GM19023 (cell line): Measurements from ENCODE around the gene PCSK2.

ENCODE experiments used
- ATAC-seq: cut with Tn5 transposase; IDR thresholded peaks from one replicate; pipeline ENCODE4 v1.9.1; 2021; ENCODE audit warnings: mild to moderate bottlenecking, moderate library complexity; ENCODE audit not compliant: unreplicated experiment

PCSK2 gene

GRCh38 chr20:17470973-17471372 is 244.1 kb downstream of the PCSK2 start:
- no peak for ATAC-seq

GRCh38 chr20:17471606-17472187 is 244.9 kb downstream of the PCSK2 start:
- no peak for ATAC-seq

- ATAC-seq, result no peak
Observed at GRCh38 chr20:17473659-17474058, 246.8 kb downstream of the PCSK2 start.

GRCh38 chr20:17479063-17479657 is 252.3 kb downstream of the PCSK2 start:
- ATAC-seq, result no peak

GRCh38 chr20:17480696-17481095 is 253.9 kb downstream of the PCSK2 start:
- ATAC-seq, result no peak

GRCh38 chr20:17481661-17482060 is 254.8 kb downstream of the PCSK2 start:
- ATAC-seq, result no peak

GRCh38 chr20:17482536-17482935 is 255.7 kb downstream of the PCSK2 start:
- ATAC-seq, result no peak

- ATAC-seq, result no peak
Observed at GRCh38 chr20:17485017-17485416, 258.2 kb downstream of the PCSK2 start.

- no peak for ATAC-seq
Observed at GRCh38 chr20:17488916-17489600, 262.2 kb downstream of the PCSK2 start.

- ATAC-seq, result no peak
Observed at GRCh38 chr20:17490501-17490900, 263.7 kb downstream of the PCSK2 start.

- ATAC-seq, result no peak
Observed at GRCh38 chr20:17491041-17491440, 264.2 kb downstream of the PCSK2 start.

GRCh38 chr20:17491488-17491887 is 264.6 kb downstream of the PCSK2 start:
- no peak for ATAC-seq

- no peak for ATAC-seq
Observed at GRCh38 chr20:17493173-17493572, 266.3 kb downstream of the PCSK2 start.

GRCh38 chr20:17494201-17494600 is 267.4 kb downstream of the PCSK2 start:
- no peak for ATAC-seq

GRCh38 chr20:17495826-17496225 is 269.0 kb downstream of the PCSK2 start:
- no peak for ATAC-seq

- no peak for ATAC-seq
Observed at GRCh38 chr20:17497821-17498580, 271.2 kb downstream of the PCSK2 start.

GRCh38 chr20:17498641-17499040 is 271.8 kb downstream of the PCSK2 start:
- ATAC-seq, result no peak

- ATAC-seq, result no peak
Observed at GRCh38 chr20:17499041-17499440, 272.2 kb downstream of the PCSK2 start.

GRCh38 chr20:17500271-17500670 is 273.4 kb downstream of the PCSK2 start:
- ATAC-seq, result no peak

GRCh38 chr20:17500826-17501225 is 274.0 kb downstream of the PCSK2 start:
- ATAC-seq, result no peak

GRCh38 chr20:17501701-17502100 is 274.9 kb downstream of the PCSK2 start:
- no peak for ATAC-seq

GRCh38 chr20:17502105-17502504 is 275.3 kb downstream of the PCSK2 start:
- no peak for ATAC-seq
